BLaER1 treated with 17β-estradiol and CSF1 and Interleukin-3, amounts not matched to agents 10 nM and 100 nM (cell line): ENCODE data around the gene TBX3.
"Not testable (repeated sequence)": the region's sequence is repeated elsewhere in the genome, so short reads cannot be mapped to it uniquely, and the experiment has no call there.

Source experiments
- H3K27ac ChIP-seq, 11 experiments: shearing (Covaris generic); formaldehyde crosslinking; 2 replicates each; pipeline ENCODE4 v1.8.1; 2022
- H3K27me3 ChIP-seq, 11 experiments: shearing (Covaris generic); formaldehyde crosslinking; 2 replicates each; pipeline ENCODE4 v1.8.1; 2022
- H3K36me3 ChIP-seq, 11 experiments: shearing (Covaris generic); formaldehyde crosslinking; 2 replicates each; pipeline ENCODE4 v1.8.1; 2022
- H3K4me1 ChIP-seq, 10 experiments: shearing (Covaris generic); formaldehyde crosslinking; 2 replicates each; pipeline ENCODE4 v1.8.1; 2022
- H3K4me2 ChIP-seq, 11 experiments: shearing (Covaris generic); formaldehyde crosslinking; 2 replicates each; pipeline ENCODE4 v1.8.1; 2022
- H3K4me3 ChIP-seq, 10 experiments: shearing (Covaris generic); formaldehyde crosslinking; 2 replicates each; pipeline ENCODE4 v1.8.1; 2022
- H3K9ac ChIP-seq, 11 experiments: shearing (Covaris generic); formaldehyde crosslinking; 2 replicates each; pipeline ENCODE4 v1.8.1; 2022
- H3K9me3 ChIP-seq, 11 experiments: shearing (Covaris generic); formaldehyde crosslinking; replicated peaks in 1 of 11; 2 replicates each; pipeline ENCODE4 v1.8.1; 2022
- H4K20me1 ChIP-seq, 11 experiments: shearing (Covaris generic); formaldehyde crosslinking; 2 replicates each; pipeline ENCODE4 v1.8.1; 2022
- Cebpa-rat ChIP-seq, 11 experiments: shearing (Covaris generic); IDR thresholded peaks; 2 replicates each; pipeline ENCODE4 v1.8.1; 2022

Gene TBX3

DNA sequence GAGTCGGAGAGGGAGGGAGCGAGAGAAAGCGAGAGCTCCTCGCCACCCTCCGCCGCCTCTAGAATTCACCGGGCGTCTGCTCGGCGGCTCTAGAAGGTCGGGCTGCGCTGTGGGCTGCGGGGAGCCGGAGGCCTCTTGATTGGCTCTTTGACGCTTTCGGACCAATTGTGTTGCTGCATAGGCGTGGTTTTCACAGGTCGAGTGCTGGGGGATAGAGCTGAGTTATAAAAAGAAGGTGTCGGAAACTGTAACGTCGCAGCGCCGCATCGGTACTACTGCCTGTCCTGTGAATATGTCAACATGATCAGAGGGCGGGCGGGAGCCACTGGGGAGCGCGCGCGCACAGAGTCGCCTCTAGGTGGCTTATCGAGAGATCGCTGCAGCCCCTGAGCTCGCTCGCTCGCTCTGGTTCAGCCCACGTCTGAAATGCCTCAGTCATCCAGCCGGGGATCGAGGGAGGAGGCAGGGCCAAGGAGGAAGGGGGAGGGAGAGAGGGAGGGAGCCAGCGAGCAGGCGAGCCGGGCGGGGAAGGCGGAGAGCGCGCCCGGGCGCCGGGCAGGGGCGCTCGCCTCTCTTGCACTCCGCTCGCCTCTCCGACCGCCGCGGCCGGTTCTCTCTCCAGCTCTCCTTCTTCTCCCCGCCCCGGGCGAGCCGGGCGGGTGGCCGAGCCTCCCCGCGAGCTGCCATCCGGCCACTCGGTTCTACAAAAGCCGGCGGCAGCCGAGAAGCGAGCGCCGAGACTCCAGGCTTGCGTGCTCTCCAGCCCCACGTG, at the start of gene TBX3:
TSS of gene TBX3 (minus strand) at position 78 of the 772 bp plus-strand sequence. CDS start 975 bp downstream, outside the sequence.
- H3K4me1 ChIP-seq = peaks cover 20 to 42% (median 31%) of the 10 kb centered on the region in 10 experiments; a peak in 19 of 20 replicates
- peaks cover 10 to 53% (median 24%) of the 10 kb centered on the region in 11 experiments; a peak in 19 of 22 replicates for H4K20me1 ChIP-seq
- H3K27ac ChIP-seq = peak within 1 kb of the TSS; percentile 34 to 81 (median 73); a peak in 21 of 22 replicates
- H3K9me3 ChIP-seq = peaks cover 0 to 10% (median 0%) of the 10 kb centered on the region in 11 experiments; a peak in 6 of 22 replicates
- peaks cover 99 to 100% (median 100%) of the 10 kb centered on the region in 11 experiments for H3K27me3 ChIP-seq
- no peak for TF ChIP-seq Cebpa-rat (IDR thresholded peaks at IDR 0.05)
- peak within 1 kb of the TSS; percentile 61 to 75 (median 65) for H3K4me3 ChIP-seq
- H3K36me3 ChIP-seq = no peaks in the 10 kb centered on the region
- peak within 1 kb of the TSS; percentile 67 to 81 (median 79) for H3K9ac ChIP-seq
- peak within 1 kb of the TSS; percentile 76 to 96 (median 83) for H3K4me2 ChIP-seq

DNA sequence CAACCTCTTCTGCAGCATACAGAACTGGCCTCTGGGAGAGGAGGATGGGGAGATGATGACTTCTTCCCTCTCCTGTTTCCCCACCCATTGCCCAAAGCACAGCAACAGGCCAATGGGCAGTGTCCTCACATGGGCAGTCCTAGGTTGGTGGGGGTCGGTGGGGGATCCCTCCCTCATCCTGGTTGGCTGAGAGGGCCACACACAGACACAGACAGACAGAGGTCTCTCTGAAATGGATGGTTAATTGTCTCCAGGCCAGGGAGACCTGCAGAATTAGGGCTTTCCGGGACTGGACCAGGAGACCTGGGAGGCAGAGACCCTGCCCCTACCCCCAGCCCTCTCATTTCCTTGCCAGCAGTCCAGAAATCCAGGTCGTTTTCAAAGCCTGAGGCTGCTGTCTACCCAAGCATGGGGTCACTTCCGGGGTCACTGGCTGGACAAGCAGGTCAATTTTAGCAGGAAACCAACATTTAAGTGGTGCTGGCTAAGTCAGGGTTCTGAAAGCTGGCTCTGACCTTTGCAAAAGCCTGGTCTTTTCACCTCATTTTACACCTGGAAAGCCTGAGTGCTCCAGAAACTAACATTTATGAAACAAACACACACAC, 48.6 kb upstream of the TBX3 start:
- Histone ChIP-seq H3K4me3 (no peak overlapping the region), H3K27ac (no peak overlapping the region), H3K9me3 (peaks cover 0 to 27% (median 14%) of the 10 kb centered on the region in 11 experiments; a peak in 13 of 22 replicates), H3K36me3 (no peaks in the 10 kb centered on the region), H4K20me1 (no peaks in the 10 kb centered on the region), H3K9ac (no peak overlapping the region), H3K27me3 (no peaks in the 10 kb centered on the region), H3K4me2 (no peak overlapping the region), H3K4me1 (no peaks in the 10 kb centered on the region)
- TF ChIP-seq Cebpa-rat (IDR thresholded peaks at IDR 0.05) = no peak

DNA sequence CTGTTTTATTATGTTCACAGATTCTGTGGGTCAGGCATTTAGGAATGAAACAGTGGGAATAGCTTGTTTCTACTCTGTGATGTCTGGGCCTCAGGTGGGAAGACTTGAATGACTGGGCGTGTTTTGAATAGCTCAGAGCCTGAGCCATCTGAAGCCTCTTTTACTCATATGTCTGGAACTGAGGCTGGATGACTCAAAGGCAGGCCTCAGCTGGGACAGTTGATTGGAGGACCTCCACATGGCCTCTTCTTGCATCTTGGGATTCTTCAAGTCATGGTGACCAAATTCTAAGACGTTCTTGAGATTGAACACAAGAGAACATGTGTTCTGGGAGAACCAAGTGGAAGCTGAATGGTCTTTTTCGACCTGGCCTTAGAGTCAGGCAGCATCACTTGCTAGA, 45.8 kb upstream of the TBX3 start:
- no peaks in the 10 kb centered on the region for H4K20me1 ChIP-seq
- H3K27ac ChIP-seq = no peak overlapping the region
- no peak overlapping the region for H3K4me3 ChIP-seq
- no peak overlapping the region for H3K4me2 ChIP-seq
- H3K9ac ChIP-seq = no peak overlapping the region
- no peak for TF ChIP-seq Cebpa-rat (IDR thresholded peaks at IDR 0.05)
- H3K36me3 ChIP-seq = no peaks in the 10 kb centered on the region
- H3K27me3 ChIP-seq = no peaks in the 10 kb centered on the region
- H3K4me1 ChIP-seq = no peaks in the 10 kb centered on the region
- peaks cover 0 to 8% (median 0%) of the 10 kb centered on the region in 11 experiments; a peak in 4 of 22 replicates for H3K9me3 ChIP-seq

DNA sequence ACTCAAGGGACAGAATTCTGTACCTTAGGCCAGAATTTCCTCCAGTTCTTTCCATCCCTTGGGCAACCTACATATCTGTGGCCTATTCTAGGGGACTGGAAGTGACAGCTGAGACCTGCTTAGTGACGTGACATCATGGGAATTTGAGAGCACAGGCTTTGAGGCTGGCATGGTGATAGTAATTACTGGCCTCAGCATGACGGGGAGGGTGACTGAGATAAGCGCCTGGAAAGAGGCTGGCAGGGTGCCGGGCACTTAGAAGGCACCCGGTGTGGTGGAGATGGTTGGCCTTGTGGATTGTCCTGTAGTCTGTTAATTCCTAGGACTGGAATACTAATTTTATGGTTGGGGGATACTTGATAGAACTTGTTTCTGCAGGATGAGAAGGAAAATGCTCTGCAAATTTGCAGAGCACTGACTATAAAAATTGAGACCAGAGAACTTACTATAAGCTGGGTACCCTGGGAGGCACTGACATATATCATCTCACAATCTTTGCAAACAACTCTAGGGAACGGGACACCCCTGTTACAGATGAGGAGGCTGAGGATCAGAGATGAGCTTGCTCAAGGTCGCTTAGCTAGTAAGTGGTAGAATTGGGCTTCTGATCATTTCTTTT, 42.2 kb upstream of the TBX3 start:
- TF ChIP-seq Cebpa-rat (IDR thresholded peaks at IDR 0.05) = no peak
- Histone ChIP-seq H3K4me2 (peak overlapping the region in 3 of 11 experiments; percentile 7 to 14 (median 10); a peak in 1 of 22 replicates), H3K27ac (no peak overlapping the region), H3K4me1 (no peaks in the 10 kb centered on the region), H3K36me3 (no peaks in the 10 kb centered on the region), H3K9me3 (no peaks in the 10 kb centered on the region), H4K20me1 (no peaks in the 10 kb centered on the region), H3K4me3 (no peak overlapping the region), H3K27me3 (no peaks in the 10 kb centered on the region), H3K9ac (no peak overlapping the region)

DNA sequence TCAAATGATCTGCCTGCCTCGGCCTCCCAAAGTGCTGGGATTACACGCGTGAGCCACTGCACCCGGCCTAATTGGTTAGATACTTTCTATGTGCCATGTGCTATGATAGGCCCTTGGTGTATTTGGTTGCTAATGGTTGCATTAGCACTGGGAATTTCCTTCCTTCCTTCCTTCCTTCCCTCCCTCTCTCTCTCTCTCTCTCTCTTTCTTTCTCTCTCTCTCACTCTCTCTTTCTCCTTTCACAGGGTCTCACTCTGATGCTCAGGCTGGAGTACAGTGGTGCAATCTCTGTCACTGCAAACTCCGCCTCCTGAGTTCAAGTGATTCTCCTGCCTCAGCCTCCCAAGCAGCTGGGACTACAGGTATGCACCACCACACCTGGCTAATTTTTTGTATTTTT, 38.2 kb upstream of the TBX3 start:
- H3K4me1 ChIP-seq, H3K4me2 ChIP-seq, H3K36me3 ChIP-seq, H3K4me3 ChIP-seq, H4K20me1 ChIP-seq, H3K27ac ChIP-seq, H3K9me3 ChIP-seq, H3K27me3 ChIP-seq, H3K9ac ChIP-seq: not testable (repeated sequence)

DNA sequence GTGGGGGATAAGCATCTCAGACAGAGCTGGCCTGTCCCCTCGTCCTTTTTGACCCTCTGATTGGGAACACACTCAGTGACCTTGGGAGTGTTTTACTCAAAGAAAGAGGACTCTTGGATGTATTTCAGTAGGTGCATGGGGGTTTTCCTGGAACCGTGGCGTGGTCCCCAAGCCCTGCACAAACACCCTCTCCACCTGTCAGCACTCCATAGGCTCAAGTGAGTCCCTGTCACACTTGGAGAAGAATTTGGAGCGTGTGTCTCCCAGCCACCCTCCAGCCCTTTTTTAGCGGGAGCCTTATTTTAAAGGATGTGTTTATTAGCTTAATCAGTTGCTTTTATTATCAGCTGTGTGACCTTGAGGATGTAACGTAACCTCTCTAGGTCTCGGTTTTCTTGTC, 37.3 kb upstream of the TBX3 start:
- H3K27ac ChIP-seq = no peak overlapping the region
- H3K4me2 ChIP-seq = no peak overlapping the region
- H3K9me3 ChIP-seq = no peaks in the 10 kb centered on the region
- H3K36me3 ChIP-seq = no peaks in the 10 kb centered on the region
- no peaks in the 10 kb centered on the region for H3K4me1 ChIP-seq
- H3K27me3 ChIP-seq = no peaks in the 10 kb centered on the region
- no peaks in the 10 kb centered on the region; a peak in 1 of 22 replicates for H4K20me1 ChIP-seq
- no peak for TF ChIP-seq Cebpa-rat (IDR thresholded peaks at IDR 0.05)
- H3K9ac ChIP-seq = no peak overlapping the region
- H3K4me3 ChIP-seq = no peak overlapping the region

DNA sequence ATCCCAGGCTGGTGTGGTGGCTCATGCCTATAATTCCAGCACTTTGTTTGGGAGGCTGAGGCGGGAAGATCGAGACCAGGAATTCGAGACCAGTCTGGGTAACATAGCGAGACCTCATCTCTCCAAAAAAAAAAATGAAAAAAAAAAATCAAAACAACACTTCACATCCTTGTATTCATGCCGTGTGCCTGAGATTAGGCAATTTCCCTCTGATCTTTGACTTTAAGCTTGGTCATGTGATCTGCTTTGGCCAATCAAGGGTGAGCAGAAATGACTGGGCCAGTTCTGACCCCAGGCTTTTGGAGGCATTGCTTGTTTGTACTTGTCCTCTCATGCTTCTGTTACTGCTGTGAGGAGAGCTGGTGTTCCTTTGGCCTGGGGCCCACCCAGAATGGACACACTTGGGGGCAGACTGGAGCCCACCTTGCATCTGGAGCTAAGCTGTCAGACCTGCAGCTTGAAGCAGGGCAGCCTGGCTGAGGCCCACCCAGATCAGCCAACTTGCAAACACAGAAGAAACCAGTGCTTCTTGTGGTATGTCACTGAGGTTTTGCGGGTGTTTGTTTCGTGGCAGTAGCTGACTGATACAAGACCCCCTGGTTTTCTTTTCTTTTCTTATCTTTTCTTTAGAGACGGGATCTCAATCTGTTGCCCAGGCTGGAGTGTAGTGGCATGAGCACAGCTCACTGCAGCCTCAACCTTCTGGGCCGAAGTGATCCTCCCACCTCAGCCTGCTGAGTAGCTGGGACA, 29.7 kb upstream of the TBX3 start:
- TF ChIP-seq Cebpa-rat (IDR thresholded peaks at IDR 0.05) = no peak
- peaks cover 5 to 9% (median 7%) of the 10 kb centered on the region in 11 experiments; a peak in 19 of 22 replicates for H3K9me3 ChIP-seq
- no peaks in the 10 kb centered on the region for H3K36me3 ChIP-seq
- H3K4me3 ChIP-seq = no peak overlapping the region
- no peak overlapping the region for H3K9ac ChIP-seq
- H3K4me1 ChIP-seq = peaks cover 0 to 10% (median 7%) of the 10 kb centered on the region in 10 experiments; a peak in 12 of 20 replicates
- H3K27me3 ChIP-seq = peaks cover 0 to 23% (median 9%) of the 10 kb centered on the region in 11 experiments; a peak in 15 of 22 replicates
- no peak overlapping the region for H3K27ac ChIP-seq
- peaks cover 0 to 4% (median 0%) of the 10 kb centered on the region in 11 experiments; a peak in 1 of 22 replicates for H4K20me1 ChIP-seq
- no peak overlapping the region for H3K4me2 ChIP-seq

DNA sequence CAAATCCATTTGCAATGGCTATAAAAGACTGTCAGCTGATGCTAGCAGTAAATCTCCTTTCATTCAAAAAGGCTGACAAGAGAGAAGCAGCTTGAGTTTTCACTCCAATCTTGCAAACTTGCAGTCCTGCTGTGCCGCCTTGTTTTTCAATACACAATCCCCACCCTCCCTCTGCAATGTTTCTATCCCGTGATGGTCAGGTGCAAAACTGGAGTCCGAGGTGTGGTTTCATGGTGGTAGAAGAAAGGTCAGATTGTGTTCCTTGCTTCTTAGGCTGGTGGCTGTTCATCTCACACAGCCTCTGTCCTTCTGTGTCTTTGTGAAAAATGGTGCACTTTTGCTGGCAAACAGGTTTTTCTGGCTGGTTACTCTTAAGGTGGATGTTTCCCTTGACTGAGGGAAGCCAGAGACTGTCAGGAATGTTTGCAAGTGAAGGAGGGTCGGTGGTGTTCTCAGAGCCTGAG, 27.7 kb upstream of the TBX3 start:
- Histone ChIP-seq H3K4me2 (no peak overlapping the region), H3K9me3 (peaks cover 5 to 9% (median 7%) of the 10 kb centered on the region in 11 experiments; a peak in 19 of 22 replicates), H3K4me1 (peaks cover 0 to 10% (median 7%) of the 10 kb centered on the region in 10 experiments; a peak in 12 of 20 replicates), H3K27ac (no peak overlapping the region), H3K4me3 (no peak overlapping the region), H3K27me3 (peaks cover 0 to 23% (median 9%) of the 10 kb centered on the region in 11 experiments; a peak in 15 of 22 replicates), H4K20me1 (0 out of 22 replicates have a peak, but pooled peaks cover 0 to 4% (median 0%) of the 10 kb centered on the region in 11 experiments), H3K36me3 (no peaks in the 10 kb centered on the region), H3K9ac (no peak overlapping the region)
- TF ChIP-seq Cebpa-rat (IDR thresholded peaks at IDR 0.05) = no peak
